ENCODE measurements around the gene IL1F10. TPM values are rescaled to one million over a fixed set of nuclear protein-coding genes. Genes with fewer than 3 reads are reported as not detected.
"Not testable (repeated sequence)": the region's sequence is repeated elsewhere in the genome, so short reads cannot be mapped to it uniquely, and the experiment has no call there.

IL1F10 gene
- total and polyA plus RNA-seq, 12 donors, result not detected

GRCh38 chr2:113091231-113091896 is 23.6 kb downstream of the IL1F10 start:
- Histone ChIP-seq H3K27me3 (peaks cover 0 to 8% (median 0%) of the 10 kb centered on the region in 7 donors), H3K4me1 (no peaks in the 10 kb centered on the region), H3K27ac (no peak overlapping the region), H3K9me3 (peaks cover 0 to 15% (median 0%) of the 10 kb centered on the region in 11 donors), H3K36me3 (no peaks in the 10 kb centered on the region), H3K4me3 (no peak overlapping the region)
- WGBS, 2 donors, result 67 to 70% methylated on average over 4 of the region's 4 CpGs
- intact Hi-C loops (cut with DNase I), result no loop called here
- no peak for TF ChIP-seq CTCF (IDR thresholded peaks at IDR 0.05)
- ATAC-seq (no peak), DNase-seq (no peak)

- WGBS, 2 donors, result 83 to 88% methylated on average over 5 of the region's 5 CpGs
- ATAC-seq (no peak), DNase-seq (no peak)
- H3K27me3 ChIP-seq, result peaks cover 0 to 8% (median 0%) of the 10 kb centered on the region in 7 donors
- peaks cover 0 to 4% (median 0%) of the 10 kb centered on the region in 9 donors for H3K4me1 ChIP-seq
- intact Hi-C loops (cut with DNase I), result no loop called here
- no peaks in the 10 kb centered on the region for H3K36me3 ChIP-seq
- H3K4me3 ChIP-seq, result no peak overlapping the region
- H3K9me3 ChIP-seq, result peaks cover 0 to 12% (median 0%) of the 10 kb centered on the region in 11 donors
- H3K27ac ChIP-seq, result no peak overlapping the region
- no peak for TF ChIP-seq CTCF (IDR thresholded peaks at IDR 0.05)
Measured at GRCh38 chr2:113092864-113093612, 25.3 kb downstream of the IL1F10 start.

GRCh38 chr2:113093613-113093977 is 25.8 kb downstream of the IL1F10 start:
- TF ChIP-seq CTCF (IDR thresholded peaks at IDR 0.05), result no peak
- WGBS, 2 donors, result 45 to 47% methylated on average over 2 of the region's 2 CpGs
- H3K4me3 ChIP-seq, result no peak overlapping the region
- H3K9me3 ChIP-seq, result peaks cover 0 to 12% (median 0%) of the 10 kb centered on the region in 11 donors
- peaks cover 0 to 7% (median 0%) of the 10 kb centered on the region in 7 donors for H3K27me3 ChIP-seq
- H3K27ac ChIP-seq, result no peak overlapping the region
- no peaks in the 10 kb centered on the region for H3K36me3 ChIP-seq
- H3K4me1 ChIP-seq, result peaks cover 0 to 4% (median 0%) of the 10 kb centered on the region in 9 donors
- ATAC-seq (no peak), DNase-seq (no peak)
- intact Hi-C loops (cut with DNase I), result no loop called here

- ATAC-seq; H3K27me3 ChIP-seq; H3K36me3 ChIP-seq; DNase-seq; H3K27ac ChIP-seq; H3K4me3 ChIP-seq; intact Hi-C loops (cut with DNase I); H3K4me1 ChIP-seq: not testable (repeated sequence)
- peaks cover 0 to 12% (median 0%) of the 10 kb centered on the region in 11 donors for H3K9me3 ChIP-seq
- 89 to 95% methylated on average over 11 of the region's 14 CpGs for WGBS, 2 donors
Measured at GRCh38 chr2:113096306-113096705, 28.5 kb downstream of the IL1F10 start.

- H3K36me3 ChIP-seq; DNase-seq; H3K4me1 ChIP-seq; H3K4me3 ChIP-seq; ATAC-seq; H3K27me3 ChIP-seq; intact Hi-C loops (cut with DNase I); H3K27ac ChIP-seq: not testable (repeated sequence)
- H3K9me3 ChIP-seq, result peaks cover 0 to 12% (median 0%) of the 10 kb centered on the region in 11 donors
- WGBS, 2 donors, result 85 to 90% methylated on average over 2 of the region's 2 CpGs
Measured at GRCh38 chr2:113096842-113097618, 29.3 kb downstream of the IL1F10 start.

All from heart right ventricle (tissue), 16 donors.